ENCODE results near the gene IRF7. TPM values are rescaled to one million over a fixed set of nuclear protein-coding genes. Genes with fewer than 3 reads are reported as not detected.

The IRF7 gene
- total and polyA plus RNA-seq, 9 of the 15 experiments (the other 6 are each of a cell fraction or from before 2014, with no cell fraction given), result 0.27 to 7.6 (median 1.8) TPM

- TF ChIP-seq REST (IDR thresholded peaks at IDR 0.05; ENCODE audit: borderline replicate concordance) (no peak), REST (CRISPR knock-in tag; IDR thresholded peaks at IDR 0.05; ENCODE audit: low read depth) (peak; percentile 25; the same call in 1 of the 2 replicates), SAP30 (IDR thresholded peaks at IDR 0.05; ENCODE audit: borderline replicate concordance, insufficient read depth, low read depth, low read length, poor library complexity, severe bottlenecking) (peak; percentile 54), GABPA (tag; conservative IDR thresholded peaks at IDR 0.05; ENCODE audit: low read depth) (no peak), ZNF696 (CRISPR knock-in tag; conservative IDR thresholded peaks at IDR 0.05) (no peak), ETV1 (tag; conservative IDR thresholded peaks at IDR 0.05; ENCODE audit: low read depth) (no peak), KAT7 (CRISPR knock-in tag; IDR thresholded peaks at IDR 0.05; ENCODE audit: borderline replicate concordance) (peak; percentile 66; the same call in 1 of the 2 replicates), CREM (IDR thresholded peaks at IDR 0.05; ENCODE audit: low read depth) (no peak), HOXB6 (CRISPR knock-in tag; IDR thresholded peaks at IDR 0.05; ENCODE audit: borderline replicate concordance) (no peak), ZSCAN32 (CRISPR knock-in tag; IDR thresholded peaks at IDR 0.05) (no peak), ZBTB1 (CRISPR knock-in tag; IDR thresholded peaks at IDR 0.05; ENCODE audit: borderline replicate concordance, low read depth) (peak; percentile 86), ZNF277 (CRISPR knock-in tag; IDR thresholded peaks at IDR 0.05; ENCODE audit: borderline replicate concordance) (no peak), HIVEP1 (CRISPR knock-in tag; IDR thresholded peaks at IDR 0.05) (no peak), TEAD1 (CRISPR knock-in tag; IDR thresholded peaks at IDR 0.05) (no peak), RBBP5 (IDR thresholded peaks at IDR 0.05; ENCODE audit: borderline replicate concordance, insufficient read depth, low read length, poor library complexity, severe bottlenecking) (peak; percentile 72), ADNP (tag; IDR thresholded peaks at IDR 0.05) (no peak)
Measured at GRCh38 chr11:575313-575995, 40.3 kb downstream of the IRF7 start (continued).
